GM18505 (cell line): ENCODE results near the gene NBPF4.

Experiments used
- ATAC-seq: cut with Tn5 transposase; IDR thresholded peaks from one replicate; pipeline ENCODE4 v1.9.1; 2021; ENCODE audit not compliant: unreplicated experiment
- POLR2A ChIP-seq: IDR thresholded peaks from 4 replicates; pipeline ENCODE4 v1.6.1; 2011; ENCODE audit warnings: borderline replicate concordance; ENCODE audit not compliant: insufficient read depth, insufficient read length; ENCODE audit errors: extremely low read depth

NBPF4 gene

DNA sequence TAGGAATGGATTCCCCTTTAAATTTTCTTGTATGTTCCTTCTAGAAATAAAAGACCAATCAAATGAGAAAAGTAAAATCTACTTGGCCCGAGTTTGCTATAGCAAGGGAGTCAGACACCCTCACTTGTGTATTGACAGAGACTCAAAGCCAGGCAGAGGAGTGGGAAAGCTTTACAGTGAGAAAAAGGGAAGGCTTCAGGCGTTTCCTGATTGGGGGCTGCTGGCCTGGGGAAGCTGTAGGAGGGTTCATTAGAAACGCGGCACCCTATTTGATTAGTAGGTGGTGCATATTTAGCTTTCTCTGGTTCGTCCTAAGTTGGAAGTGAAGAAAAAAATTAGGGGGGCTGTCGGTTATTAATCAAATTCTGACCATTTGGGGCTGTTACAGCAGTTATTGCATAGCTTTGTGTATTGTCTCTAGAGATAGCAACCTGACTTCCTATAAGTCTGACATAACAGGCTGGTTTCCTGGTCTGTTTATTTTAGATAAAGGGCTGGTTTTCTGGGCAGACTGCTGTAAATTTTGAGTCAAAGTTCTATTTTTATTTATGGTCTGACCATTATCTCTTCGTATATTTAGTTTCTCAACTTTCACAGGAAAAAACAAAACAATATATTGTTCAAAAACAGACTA, 53.8 kb downstream of the NBPF4 start:
- TF ChIP-seq POLR2A = no peak
- no peak for ATAC-seq

DNA sequence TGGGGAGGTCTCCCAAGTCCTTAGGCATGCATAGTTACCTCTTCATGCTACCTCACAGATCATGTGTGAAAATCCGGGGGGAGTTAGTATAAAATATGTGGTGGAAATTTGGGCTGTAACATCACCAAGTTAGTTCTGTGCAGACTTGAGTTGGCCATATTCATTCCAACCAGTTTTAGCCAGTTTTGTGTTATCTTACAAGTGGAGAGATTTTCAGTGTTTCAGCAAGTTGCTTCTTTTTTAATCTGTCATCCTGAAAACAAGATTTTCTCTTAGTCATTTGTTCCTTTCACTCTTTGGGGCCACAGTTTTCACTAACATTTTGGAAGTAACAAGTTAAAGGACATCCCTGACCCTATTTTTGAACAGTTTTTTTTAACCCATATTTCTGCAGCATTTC, 55.1 kb downstream of the NBPF4 start:
- no peak for TF ChIP-seq POLR2A
- no peak for ATAC-seq

DNA sequence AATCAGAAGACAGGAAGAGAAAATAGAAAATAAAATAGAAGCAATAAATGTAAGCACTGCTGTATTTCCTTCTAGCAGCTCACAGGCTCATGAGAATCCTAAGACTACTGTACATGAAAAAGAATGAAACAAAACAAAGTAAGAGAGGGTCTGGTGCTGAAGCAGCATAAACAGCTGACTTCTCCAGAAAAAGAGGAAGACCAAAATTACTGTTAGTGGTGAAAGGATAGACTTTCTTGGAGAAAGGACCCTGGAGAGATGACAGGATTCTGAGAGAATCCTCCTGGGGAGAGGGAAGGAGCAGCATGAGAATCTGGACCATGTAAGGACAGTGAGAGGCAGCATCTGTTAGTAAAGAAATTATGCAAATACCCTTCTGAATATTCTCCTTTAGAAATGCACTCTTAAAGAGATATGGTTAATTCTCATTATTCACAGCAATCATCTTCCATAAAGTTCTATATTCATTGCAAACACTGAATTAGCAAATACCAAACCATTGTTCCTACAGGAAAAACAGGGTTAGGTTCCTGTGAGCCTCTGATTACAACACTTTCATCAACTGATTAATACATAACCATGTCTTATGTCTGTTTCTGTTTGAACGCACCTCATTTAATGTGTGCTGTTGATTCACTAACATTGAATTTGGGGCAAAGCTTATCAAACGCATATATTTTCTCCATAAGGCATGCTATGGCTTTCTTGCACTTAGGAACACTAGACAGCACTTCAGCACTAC, 60.7 kb downstream of the NBPF4 start:
- no peak for ATAC-seq
- no peak for TF ChIP-seq POLR2A

DNA sequence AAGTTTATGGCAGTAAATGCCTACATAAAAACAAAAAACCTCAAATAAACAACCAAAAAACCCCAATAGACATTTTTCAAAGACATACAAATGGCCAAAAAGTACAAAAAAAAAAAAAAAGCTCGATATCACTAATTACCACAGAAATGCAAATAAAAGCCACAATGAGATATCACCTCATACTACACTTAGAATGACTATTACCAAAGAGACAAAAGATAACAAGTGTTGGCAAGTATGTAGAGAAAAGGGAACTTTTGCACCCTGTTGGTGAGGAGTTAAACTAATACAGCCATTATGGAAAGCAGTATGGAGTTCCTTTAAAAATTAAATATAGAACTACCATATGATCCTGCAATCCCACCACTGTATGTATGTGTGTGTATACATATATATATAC, 64.9 kb downstream of the NBPF4 start:
- ATAC-seq = no peak
- no peak for TF ChIP-seq POLR2A
